ENCODE results near the gene PAQR8. TPM values are rescaled to one million over a fixed set of nuclear protein-coding genes. Genes with fewer than 3 reads are reported as not detected.

The PAQR8 gene
- polyA plus RNA-seq, 1 experiment: 4.6 TPM

DNA sequence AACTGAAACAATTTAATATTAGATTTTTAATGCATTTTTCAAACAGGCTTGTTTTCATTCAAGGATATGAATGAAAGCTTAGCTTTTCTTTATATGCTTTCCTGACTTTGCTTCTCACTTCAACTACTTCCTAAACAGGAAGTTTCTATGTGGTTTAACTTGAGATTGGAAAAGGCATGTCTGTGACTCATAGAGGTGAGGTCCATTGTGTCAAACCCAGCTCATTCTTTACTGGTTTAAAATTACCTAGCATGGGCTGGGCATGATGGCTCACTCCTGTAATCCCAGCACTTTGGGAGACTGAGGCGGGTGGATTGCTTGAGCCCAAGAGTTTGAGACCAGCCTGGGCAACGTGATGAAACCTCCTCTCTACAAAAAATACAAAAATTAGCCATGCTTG is 92.6 kb downstream of the PAQR8 start:
- CTCF ChIA-PET: interaction anchor here (0.9 to 1.0 kb wide), 2 partner anchors 38 to 144 kb away, joined by 3 to 4 read pairs; no protein-coding TSS in a partner anchor
- no peak overlapping the region for H3K4me3 ChIP-seq (ENCODE audit: low read depth, low read length)
- H3K27me3 ChIP-seq (ENCODE audit: control insufficient read depth, insufficient read depth, low read length): no peaks in the 10 kb centered on the region
- POLR2A ChIA-PET: no interaction called here
- peaks cover 3% of the 10 kb centered on the region; the same call in 1 of the 2 replicates for H3K9me3 ChIP-seq (ENCODE audit: control insufficient read depth, insufficient read depth, low read length)
- DNase-seq (ENCODE audit: low read depth, low spot score): no peak
- TF ChIP-seq, protein P1, sequence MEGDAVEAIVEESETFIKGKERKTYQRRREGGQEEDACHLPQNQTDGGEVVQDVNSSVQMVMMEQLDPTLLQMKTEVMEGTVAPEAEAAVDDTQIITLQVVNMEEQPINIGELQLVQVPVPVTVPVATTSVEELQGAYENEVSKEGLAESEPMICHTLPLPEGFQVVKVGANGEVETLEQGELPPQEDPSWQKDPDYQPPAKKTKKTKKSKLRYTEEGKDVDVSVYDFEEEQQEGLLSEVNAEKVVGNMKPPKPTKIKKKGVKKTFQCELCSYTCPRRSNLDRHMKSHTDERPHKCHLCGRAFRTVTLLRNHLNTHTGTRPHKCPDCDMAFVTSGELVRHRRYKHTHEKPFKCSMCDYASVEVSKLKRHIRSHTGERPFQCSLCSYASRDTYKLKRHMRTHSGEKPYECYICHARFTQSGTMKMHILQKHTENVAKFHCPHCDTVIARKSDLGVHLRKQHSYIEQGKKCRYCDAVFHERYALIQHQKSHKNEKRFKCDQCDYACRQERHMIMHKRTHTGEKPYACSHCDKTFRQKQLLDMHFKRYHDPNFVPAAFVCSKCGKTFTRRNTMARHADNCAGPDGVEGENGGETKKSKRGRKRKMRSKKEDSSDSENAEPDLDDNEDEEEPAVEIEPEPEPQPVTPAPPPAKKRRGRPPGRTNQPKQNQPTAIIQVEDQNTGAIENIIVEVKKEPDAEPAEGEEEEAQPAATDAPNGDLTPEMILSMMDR (IDR thresholded peaks at IDR 0.05; ENCODE audit: low read depth, low read length): no peak
- no peak overlapping the region for H3K27ac ChIP-seq (ENCODE audit: low read depth, low read length)

DNA sequence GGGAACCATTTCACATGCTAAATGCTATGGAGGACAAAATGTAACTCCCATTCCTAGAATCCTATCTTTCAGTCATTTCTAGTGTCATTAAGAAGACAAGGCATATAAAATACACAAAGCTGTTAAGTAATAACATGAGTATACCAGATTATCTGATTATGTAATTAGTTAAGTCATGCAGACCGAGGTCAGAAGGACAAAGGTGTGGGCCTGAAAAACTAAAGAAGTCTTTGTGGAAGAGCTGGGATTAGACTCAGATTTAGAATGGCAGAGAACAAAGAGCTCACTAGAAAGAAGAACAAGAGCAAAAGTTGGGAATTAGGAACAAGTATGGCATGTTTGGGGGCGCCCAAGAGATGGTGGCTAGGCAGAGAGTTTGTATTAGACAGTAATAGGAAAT is 95.1 kb downstream of the PAQR8 start:
- no peak for DNase-seq (ENCODE audit: low read depth, low spot score)
- Histone ChIP-seq H3K4me3 (ENCODE audit: low read depth, low read length) (no peak overlapping the region), H3K27ac (ENCODE audit: low read depth, low read length) (no peak overlapping the region), H3K27me3 (ENCODE audit: control insufficient read depth, insufficient read depth, low read length) (no peaks in the 10 kb centered on the region), H3K9me3 (ENCODE audit: control insufficient read depth, insufficient read depth, low read length) (no peaks in the 10 kb centered on the region)
- ChIA-PET POLR2A (no interaction called here), CTCF (no interaction called here)
- TF ChIP-seq, protein P1 (IDR thresholded peaks at IDR 0.05; ENCODE audit: low read depth, low read length): no peak

Other genes with a start within 250 kb of the PAQR8 start
- not detected in 2 replicates for gene IL17A, start 175.8 kb upstream of the PAQR8 start, polyA plus RNA-seq (2011; rRNA removed)
- not detected in 2 replicates for gene IL17F, start 117.7 kb upstream of the PAQR8 start, polyA plus RNA-seq (2011; rRNA removed)
- gene MCM3, start 77.4 kb upstream of the PAQR8 start, polyA plus RNA-seq (2011; rRNA removed): 28.4 and 33.6 TPM in 2 replicates
- 43.3 and 59.8 TPM in 2 replicates for gene EFHC1, start 58.2 kb downstream of the PAQR8 start, polyA plus RNA-seq (2011; rRNA removed)
- gene TRAM2, start 214.9 kb downstream of the PAQR8 start, polyA plus RNA-seq (2011; rRNA removed): 134 and 152 TPM in 2 replicates

Data from AG04450 (cell line).